HG03469 (cell line): ENCODE data around the gene DEAF1.

Experiments used
- ATAC-seq: cut with Tn5 transposase; IDR thresholded peaks from one replicate; pipeline ENCODE4 v1.9.1; 2021; ENCODE audit warnings: mild to moderate bottlenecking, moderate library complexity, moderate number of reproducible peaks; ENCODE audit not compliant: unreplicated experiment

Gene DEAF1

DNA sequence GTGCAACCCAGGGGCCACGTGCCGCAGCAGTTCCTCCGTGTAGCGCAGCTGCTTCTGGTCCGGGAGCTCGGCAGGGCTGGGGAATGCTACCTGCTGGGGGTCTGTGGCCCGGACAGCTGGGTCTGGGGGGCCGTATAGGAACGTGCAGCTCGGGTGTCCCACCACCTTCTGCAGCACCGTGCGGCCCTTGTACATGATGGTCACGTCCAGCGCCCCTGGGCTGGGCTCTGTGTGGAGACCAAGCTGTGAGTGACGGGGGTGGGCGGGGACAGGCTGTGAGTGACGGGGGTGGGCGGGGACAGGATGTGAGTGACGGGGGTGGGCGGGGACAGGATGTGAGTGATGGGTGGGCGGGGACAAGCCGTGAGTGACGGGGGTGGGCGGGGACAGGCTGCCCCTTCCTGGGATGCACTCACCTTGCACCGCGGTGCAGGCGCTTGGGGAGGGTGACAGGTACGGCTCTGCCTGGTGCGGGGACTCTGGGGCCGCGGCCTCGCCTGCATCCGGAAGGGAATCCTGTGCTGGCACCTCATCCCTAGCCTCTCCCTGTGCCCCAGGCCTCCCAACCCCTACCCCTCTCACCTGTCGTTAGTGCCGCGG is 81.6 kb downstream of the DEAF1 start:
- no peak for ATAC-seq

- ATAC-seq = no peak
Observed at GRCh38 chr11:612961-613300, 82.1 kb downstream of the DEAF1 start.

- ATAC-seq = no peak
Observed at GRCh38 chr11:612201-612960, 82.6 kb downstream of the DEAF1 start.

DNA sequence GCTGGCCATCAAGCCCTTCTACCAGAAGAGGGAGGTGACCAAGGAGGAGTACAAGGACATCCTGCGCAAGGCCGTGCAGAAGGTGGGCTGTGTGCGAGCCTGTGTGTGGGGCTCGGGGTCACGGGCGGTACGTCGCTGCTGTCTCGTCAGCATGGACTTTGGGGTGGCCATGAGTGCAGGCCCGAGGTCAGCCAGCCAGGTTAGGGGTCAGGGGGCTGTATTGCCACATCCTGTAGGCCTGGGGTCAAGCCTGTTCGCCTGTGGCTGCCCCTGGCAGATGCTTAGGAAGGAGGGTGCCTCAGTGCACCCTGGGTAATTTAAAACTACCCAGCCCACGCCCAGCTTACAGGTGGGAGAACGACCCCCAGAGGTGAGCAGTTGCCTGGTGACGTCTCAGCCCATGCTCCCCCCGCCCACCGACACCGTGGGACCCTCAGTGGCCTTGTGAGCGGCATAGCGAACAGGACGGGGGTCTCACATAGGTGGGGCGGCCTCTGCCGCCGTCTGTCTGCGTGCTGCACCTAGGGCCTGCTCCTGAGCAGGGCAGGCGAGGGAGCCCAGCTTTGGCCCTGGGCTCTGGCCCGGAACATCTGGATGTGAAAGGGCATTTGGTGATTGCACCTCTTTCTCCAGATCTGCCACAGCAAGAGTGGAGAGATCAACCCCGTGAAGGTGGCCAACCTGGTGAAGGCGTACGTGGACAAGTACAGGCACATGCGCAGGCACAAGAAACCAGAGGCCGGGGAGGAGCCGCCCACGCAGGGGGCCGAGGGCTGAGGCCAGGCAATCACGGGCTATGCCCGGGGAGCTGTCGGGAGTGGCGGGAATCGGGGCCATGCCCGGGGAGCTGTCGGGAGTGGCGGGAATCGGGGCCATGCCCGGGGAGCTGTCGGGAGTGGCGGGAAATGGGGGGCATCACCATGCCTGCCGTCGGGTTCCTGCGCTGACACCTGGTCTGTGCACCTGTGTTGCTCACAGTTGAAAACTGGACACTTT is 83.7 kb downstream of the DEAF1 start:
- ATAC-seq = no peak

DNA sequence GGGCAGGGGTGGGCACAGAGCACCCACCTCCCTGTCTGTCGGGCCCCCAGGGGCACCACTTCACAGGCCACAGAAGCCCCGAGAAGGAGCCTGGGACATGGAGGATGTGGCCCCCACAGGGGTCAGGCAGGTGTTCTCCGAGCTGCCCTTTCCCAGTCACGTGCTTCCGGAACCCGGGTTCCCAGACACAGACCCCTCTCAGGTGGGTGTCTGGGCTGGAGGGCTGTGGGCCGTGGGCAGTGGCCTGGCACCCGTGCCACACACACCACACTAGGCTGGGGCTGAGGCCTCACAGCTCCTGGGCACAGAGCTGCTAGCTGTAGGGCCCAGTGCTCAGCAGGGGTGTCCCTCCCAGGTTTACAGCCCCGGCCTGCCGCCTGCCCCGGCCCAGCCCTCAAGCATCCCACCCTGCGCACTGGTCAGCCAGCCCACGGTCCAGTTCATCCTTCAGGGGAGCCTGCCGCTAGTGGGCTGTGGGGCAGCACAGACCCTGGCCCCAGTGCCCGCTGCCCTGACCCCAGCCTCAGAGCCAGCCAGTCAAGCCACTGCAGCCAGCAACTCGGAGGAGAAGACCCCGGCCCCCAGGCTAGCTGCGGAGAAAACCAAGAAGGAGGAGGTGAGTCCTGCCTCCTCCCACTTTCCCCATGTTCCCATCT is 84.7 kb downstream of the DEAF1 start:
- no peak for ATAC-seq

- no peak for ATAC-seq
Observed at GRCh38 chr11:609341-609811, 85.6 kb downstream of the DEAF1 start.

DNA sequence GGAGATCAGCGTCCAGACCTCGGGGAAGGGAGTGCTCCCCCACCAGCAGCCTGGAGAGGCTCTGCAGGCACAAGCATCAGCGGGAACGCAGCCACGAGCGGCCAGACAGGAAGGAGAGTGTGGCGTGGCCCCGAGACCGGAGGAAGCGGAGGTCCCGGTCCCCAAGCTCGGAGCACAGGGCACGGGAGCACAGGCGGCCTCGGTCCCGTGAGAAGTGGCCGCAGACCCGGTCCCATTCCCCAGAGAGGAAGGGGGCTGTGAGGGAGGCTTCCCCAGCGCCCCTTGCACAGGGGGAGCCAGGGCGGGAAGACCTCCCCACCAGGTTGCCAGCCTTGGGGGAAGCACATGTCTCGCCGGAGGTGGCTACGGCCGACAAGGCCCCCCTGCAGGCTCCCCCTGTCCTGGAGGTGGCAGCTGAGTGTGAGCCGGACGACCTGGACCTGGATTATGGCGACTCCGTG is 86.2 kb downstream of the DEAF1 start:
- ATAC-seq = no peak

DNA sequence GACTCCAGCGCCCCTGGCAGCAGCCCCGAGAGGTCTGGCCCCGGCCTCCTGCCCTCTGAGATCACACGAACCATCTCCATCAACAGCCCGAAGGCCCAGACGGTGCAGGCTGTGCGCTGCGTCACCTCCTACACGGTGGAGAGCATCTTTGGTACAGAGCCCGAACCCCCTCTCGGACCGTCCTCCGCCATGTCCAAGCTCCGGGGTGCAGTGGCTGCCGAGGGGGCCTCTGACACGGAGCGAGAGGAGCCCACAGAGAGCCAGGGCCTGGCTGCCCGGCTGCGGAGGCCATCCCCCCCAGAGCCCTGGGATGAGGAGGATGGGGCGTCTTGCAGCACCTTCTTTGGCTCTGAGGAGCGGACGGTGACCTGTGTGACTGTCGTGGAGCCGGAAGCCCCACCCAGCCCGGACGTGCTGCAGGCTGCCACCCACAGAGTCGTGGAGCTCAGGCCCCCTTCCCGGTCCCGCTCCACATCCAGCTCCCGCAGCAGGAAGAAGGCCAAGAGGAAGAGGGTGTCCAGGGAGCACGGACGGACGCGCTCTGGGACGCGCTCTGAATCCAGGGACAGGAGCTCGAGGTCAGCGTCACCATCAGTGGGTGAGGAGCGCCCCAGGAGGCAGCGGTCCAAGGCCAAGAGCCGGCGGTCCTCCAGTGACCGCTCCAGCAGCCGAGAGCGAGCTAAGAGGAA is 86.9 kb downstream of the DEAF1 start:
- ATAC-seq = no peak

DNA sequence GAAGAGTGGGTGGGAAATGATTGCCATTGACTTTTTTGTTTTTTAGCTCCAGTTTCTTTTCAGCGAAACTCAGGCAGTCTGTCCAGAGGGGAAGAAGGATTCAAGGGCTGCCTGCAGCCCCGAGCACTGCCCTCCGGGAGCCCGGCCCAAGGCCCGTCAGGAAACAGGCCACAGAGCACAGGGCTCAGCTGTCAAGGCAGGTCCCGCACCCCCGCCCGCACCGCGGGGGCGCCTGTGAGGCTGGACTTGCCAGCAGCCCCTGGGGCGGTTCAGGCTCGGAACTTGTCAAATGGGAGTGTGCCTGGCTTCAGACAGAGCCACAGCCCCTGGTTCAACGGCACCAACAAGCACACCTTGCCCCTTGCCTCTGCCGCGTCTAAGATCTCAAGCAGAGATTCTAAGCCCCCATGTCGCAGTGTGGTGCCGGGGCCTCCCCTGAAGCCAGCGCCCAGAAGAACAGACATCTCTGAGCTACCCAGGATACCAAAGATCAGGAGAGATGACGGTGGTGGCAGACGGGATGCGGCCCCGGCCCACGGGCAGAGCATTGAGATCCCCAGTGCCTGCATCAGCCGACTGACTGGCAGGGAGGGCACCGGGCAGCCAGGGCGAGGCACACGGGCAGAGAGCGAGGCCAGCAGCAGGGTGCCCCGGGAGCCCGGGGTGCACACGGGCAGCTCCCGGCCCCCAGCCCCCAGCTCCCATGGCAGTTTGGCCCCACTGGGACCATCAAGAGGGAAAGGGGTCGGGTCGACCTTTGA is 87.8 kb downstream of the DEAF1 start:
- ATAC-seq = no peak

- no peak for ATAC-seq
Observed at GRCh38 chr11:606245-606644, 88.8 kb downstream of the DEAF1 start.

GRCh38 chr11:605286-606129 is 89.5 kb downstream of the DEAF1 start:
- ATAC-seq = no peak

DNA sequence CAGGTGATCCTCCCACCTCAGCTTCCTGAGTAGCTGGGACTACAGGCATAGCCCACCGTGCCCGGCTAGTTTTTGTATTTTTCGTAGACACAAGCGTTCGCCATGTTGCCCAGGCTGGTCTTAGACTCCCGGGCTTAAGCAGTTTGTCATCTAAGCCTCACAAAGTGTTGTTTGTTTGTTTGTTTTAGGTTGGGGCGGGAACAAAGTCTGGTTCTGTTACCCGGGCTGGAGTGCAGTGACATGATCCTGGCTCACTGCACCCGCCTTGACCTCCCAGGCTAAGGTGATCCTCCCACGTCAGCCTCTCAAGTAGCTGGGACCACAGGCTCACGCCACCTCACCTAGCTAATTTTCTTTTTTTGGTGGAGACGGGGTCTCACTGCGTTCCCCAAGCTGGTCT is 91.9 kb downstream of the DEAF1 start:
- no peak for ATAC-seq

GRCh38 chr11:601573-602245 is 93.3 kb downstream of the DEAF1 start:
- no peak for ATAC-seq

DNA sequence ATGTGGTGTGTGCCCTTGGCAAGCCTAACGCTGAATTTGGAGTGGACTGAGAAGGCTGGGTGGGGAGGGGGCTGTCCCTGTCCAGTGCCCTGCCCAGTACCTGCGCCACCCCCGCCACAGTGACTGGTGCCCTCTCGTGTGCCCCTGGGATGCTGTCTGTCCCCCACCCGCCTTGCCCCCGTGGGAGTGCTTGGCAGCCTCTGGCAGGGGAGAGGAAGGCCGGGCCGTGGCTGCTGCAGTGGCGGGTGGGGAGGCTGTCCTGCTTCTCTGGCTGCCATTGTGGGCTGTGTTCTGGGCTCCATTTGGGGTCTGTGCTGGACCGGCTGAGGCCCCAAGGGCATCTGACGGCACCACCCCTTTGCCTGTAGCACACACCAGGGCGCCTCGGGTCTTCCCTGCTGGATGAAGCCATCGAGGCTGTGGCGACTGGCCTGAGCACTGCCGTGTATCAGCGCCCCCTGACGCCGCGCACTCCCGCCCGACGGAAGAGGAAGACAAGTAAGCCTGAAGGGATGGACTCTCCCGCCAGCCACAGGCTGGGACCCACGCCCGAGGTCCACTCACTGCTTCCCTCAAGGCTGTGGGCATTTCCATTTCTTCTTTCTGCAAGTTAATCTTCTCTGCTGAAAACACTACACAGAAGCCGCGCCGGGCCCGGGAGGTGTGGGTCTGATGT is 96.9 kb downstream of the DEAF1 start:
- no peak for ATAC-seq

- no peak for ATAC-seq
Observed at GRCh38 chr11:597166-597725, 97.8 kb downstream of the DEAF1 start.

- ATAC-seq = no peak
Observed at GRCh38 chr11:596374-596773, 98.6 kb downstream of the DEAF1 start.

DNA sequence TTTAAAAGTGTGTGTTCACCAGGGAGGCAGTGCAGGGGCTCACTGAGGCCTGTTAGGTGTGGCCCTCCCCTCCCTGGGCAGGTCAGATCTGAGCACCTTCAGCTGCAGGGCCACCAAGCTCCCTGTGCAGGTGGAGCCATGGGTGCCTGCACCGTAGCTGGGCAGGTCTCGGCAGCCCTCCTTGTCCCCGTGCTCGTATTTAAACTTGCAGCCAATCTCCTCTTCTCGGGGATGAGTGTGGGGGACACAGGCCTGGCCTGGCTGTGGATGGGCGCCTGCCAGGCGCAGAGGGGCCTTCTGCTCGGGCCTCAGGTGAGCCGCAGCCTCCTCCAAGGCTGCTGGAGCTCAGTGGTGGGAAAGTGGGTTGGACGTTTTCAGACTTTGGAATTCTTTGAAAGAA is 99.6 kb downstream of the DEAF1 start:
- no peak for ATAC-seq
